MCF 10A (cell line): Measurements from ENCODE around the gene NINJ2. TPM values are rescaled to one million over a fixed set of nuclear protein-coding genes. Genes with fewer than 3 reads are reported as not detected.

Experiments used
- BruUV-seq: library from RNA; stranded (reverse); fragments of 400-500 nt; replicated peaks from 2 replicates; lab custom pipeline; 2021; lab: Mats Ljungman, UMichigan
- CTCF ChIA-PET: fragments of 300-600 bp; sonication (Branson Sonifier 250); formaldehyde crosslinking; extraction: SDS; loops from one replicate; lab custom pipeline; 2021; ENCODE audit warnings: antibody characterized with exemption, inconsistent platforms; lab: Yijun Ruan, JAX
- POLR2A ChIA-PET: fragments of 300-600, 350-650 bp; sonication (Branson Sonifier 250); formaldehyde crosslinking; extraction: SDS; loops from one replicate; lab custom pipeline; 2020; ENCODE audit warnings: antibody characterized with exemption, inconsistent platforms; lab: Yijun Ruan, JAX
- DNase-seq: peaks from one replicate; pipeline ENCODE4 v3.0.0-alpha.2; 2018; ENCODE audit not compliant: unreplicated experiment
- H3K27ac Mint-ChIP-seq: one replicate; pipeline ENCODE4 v1.8.0; 2022; ENCODE audit warnings: mild to moderate bottlenecking, low read depth, mixed read lengths; ENCODE audit not compliant: unreplicated experiment
- H3K27me3 Mint-ChIP-seq: one replicate; pipeline ENCODE4 v1.8.0; 2022; ENCODE audit warnings: mixed read lengths; ENCODE audit not compliant: insufficient read depth, unreplicated experiment
- H3K36me3 Mint-ChIP-seq: one replicate; pipeline ENCODE4 v1.8.0; 2022; ENCODE audit warnings: mild to moderate bottlenecking, moderate library complexity, mixed read lengths; ENCODE audit not compliant: insufficient read depth, unreplicated experiment
- H3K4me1 Mint-ChIP-seq: one replicate; pipeline ENCODE4 v1.8.0; 2022; ENCODE audit warnings: mixed read lengths; ENCODE audit not compliant: insufficient read depth, unreplicated experiment
- H3K4me3 Mint-ChIP-seq: one replicate; pipeline ENCODE4 v1.8.0; 2022; ENCODE audit warnings: mild to moderate bottlenecking, moderate library complexity, mixed read lengths; ENCODE audit not compliant: unreplicated experiment
- H3K9me3 Mint-ChIP-seq: one replicate; pipeline ENCODE4 v1.8.0; 2022; ENCODE audit warnings: mixed read lengths; ENCODE audit not compliant: unreplicated experiment
- intact Hi-C: fragments of 100-400 bp; cut with micrococcal nuclease; formaldehyde crosslinking; loops from 2 replicates; pipeline ENCODE4 v1.14.1; 2022
- total RNA-seq: library from RNA; stranded (reverse); gene quantifications from 2 replicates; pipeline ENCODE4 v1.2.3, GENCODE V29; 2022
- TF ChIP-seq, protein P1 (sequence below): fragments of 200-600 bp; IDR thresholded peaks from one replicate; pipeline ENCODE4 v1.8.0; 2022; ENCODE audit warnings: antibody characterized with exemption, mild to moderate bottlenecking; ENCODE audit not compliant: unreplicated experiment

Gene NINJ2
- total RNA-seq, 1 experiment from 2014 or later: not detected

DNA sequence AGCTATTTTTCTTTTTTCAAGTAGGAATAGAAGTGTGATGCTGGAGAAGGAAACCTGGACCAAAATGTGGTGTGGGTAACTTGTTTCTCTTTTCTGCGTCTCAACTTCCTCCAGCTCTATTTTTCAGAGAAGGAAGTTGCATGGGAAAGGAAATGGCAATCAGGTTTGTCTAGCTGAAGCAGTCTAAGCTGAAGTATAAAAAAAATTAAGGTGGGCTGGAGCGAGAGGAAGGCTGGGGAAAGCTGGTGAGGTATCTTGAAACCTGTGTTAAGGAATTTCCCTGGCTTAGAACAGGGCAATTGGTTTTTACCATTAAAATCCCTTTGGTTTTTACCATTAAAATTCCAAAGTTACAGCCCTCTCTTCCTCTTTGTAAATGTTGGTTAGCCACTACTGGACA is 34.2 kb upstream of the NINJ2 start:
- Mint-ChIP-seq H3K4me3 (no peak overlapping the region), H3K36me3 (no peaks in the 10 kb centered on the region), H3K27ac (no peak overlapping the region), H3K27me3 (no peaks in the 10 kb centered on the region), H3K4me1 (no peaks in the 10 kb centered on the region), H3K9me3 (peaks cover 23% of the 10 kb centered on the region)
- intact Hi-C loops: no loop called here
- DNase-seq: no peak
- BruUV-seq: no TSS peak
- ChIA-PET POLR2A (no interaction called here), CTCF (interaction anchor here (0.5 kb wide), 1 partner anchor 9 kb away, joined by 5 read pairs; no protein-coding TSS in a partner anchor)
- TF ChIP-seq, protein P1, sequence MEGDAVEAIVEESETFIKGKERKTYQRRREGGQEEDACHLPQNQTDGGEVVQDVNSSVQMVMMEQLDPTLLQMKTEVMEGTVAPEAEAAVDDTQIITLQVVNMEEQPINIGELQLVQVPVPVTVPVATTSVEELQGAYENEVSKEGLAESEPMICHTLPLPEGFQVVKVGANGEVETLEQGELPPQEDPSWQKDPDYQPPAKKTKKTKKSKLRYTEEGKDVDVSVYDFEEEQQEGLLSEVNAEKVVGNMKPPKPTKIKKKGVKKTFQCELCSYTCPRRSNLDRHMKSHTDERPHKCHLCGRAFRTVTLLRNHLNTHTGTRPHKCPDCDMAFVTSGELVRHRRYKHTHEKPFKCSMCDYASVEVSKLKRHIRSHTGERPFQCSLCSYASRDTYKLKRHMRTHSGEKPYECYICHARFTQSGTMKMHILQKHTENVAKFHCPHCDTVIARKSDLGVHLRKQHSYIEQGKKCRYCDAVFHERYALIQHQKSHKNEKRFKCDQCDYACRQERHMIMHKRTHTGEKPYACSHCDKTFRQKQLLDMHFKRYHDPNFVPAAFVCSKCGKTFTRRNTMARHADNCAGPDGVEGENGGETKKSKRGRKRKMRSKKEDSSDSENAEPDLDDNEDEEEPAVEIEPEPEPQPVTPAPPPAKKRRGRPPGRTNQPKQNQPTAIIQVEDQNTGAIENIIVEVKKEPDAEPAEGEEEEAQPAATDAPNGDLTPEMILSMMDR: no peak

DNA sequence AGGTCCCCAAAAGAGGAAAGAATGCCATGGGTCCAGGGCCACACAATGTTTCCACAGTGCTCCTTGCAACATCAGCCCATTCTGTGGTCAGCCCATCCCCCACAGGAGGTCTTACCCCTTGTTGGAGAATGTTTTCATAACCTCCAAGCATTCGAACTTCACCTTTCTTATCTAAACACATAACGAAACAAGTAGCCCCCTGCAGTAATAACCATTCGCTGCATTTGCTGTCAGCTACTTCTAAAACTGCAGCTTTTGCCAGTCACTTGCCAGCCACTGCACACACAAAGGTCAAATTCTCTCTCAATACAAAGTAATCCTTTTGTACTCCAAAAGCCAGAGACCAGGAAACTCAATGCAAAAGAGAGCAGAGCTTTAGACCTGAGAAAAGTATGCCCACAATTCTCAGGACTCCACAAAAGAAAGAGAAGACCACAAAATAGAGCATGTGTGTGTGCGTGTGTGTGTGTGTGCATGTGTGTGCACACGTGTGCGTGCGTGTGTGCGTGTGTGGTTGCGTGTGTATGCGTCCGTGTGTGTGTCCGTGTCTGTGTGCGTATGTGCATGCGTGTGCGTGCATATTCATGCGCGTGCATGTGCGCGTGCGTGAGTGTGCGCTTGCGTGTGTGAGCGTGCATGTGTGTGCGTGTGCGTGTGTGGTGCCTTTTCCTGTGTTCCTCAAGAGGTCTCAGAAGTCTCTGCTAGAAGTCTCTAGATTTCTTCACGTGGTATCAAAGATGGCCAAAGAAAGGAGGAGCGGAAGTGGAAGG is 31.7 kb upstream of the NINJ2 start:
- no peak for DNase-seq
- Mint-ChIP-seq H3K9me3 (peaks cover 23% of the 10 kb centered on the region), H3K36me3 (no peaks in the 10 kb centered on the region), H3K27me3 (no peaks in the 10 kb centered on the region), H3K4me1 (no peaks in the 10 kb centered on the region), H3K27ac (no peak overlapping the region), H3K4me3 (no peak overlapping the region)
- no TSS peak for BruUV-seq
- intact Hi-C loops: no loop called here
- TF ChIP-seq, protein P1: no peak
- POLR2A ChIA-PET: interaction anchor here (0.6 kb wide), 1 partner anchor 219 kb away, joined by 3 read pairs; no protein-coding TSS in a partner anchor
- CTCF ChIA-PET: interaction anchor here (0.7 to 1.4 kb wide), 2 partner anchors 119 to 527 kb away, joined by 4 to 6 read pairs; no protein-coding TSS in a partner anchor

DNA sequence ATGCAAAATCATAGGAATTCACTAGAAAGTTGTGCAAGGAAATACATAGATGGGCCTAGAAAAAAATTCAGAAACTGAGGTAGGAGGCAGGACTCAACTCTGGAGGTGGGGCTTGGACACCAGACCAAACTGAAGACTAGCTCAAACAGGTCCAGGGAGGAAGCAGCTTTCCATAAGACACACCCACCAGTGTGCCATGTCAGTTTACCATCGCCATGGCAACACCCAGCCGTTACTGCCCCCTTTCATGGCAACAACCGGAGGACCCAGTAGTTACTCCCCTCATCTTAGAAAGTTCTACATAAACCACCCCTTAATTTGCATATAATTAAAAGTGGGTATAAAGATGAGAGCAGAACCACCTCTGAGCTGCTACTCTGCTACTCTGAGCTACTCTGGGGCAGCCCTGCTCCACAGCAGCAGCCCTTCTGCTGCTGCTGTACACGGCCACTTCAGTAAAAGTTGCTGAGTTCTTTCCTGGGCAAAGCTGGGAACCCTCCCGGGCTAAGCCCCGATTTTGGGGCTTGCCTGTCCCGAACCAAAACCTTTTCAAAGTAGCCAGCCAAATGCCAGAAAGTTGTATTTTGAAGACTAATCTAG is 30.8 kb upstream of the NINJ2 start:
- H3K27ac Mint-ChIP-seq: no peak overlapping the region
- H3K9me3 Mint-ChIP-seq: peaks cover 23% of the 10 kb centered on the region
- no peak for DNase-seq
- H3K36me3 Mint-ChIP-seq: no peaks in the 10 kb centered on the region
- intact Hi-C loops: no loop called here
- BruUV-seq: no TSS peak
- no peaks in the 10 kb centered on the region for H3K4me1 Mint-ChIP-seq
- CTCF ChIA-PET: interaction anchor here (0.6 to 1.4 kb wide), 2 partner anchors 47 to 118 kb away, joined by 4 read pairs; no protein-coding TSS in a partner anchor
- POLR2A ChIA-PET: interaction anchor here (0.9 kb wide), 1 partner anchor 118 kb away, joined by 4 read pairs; no protein-coding TSS in a partner anchor
- H3K27me3 Mint-ChIP-seq: no peaks in the 10 kb centered on the region
- TF ChIP-seq, protein P1: no peak
- H3K4me3 Mint-ChIP-seq: no peak overlapping the region

DNA sequence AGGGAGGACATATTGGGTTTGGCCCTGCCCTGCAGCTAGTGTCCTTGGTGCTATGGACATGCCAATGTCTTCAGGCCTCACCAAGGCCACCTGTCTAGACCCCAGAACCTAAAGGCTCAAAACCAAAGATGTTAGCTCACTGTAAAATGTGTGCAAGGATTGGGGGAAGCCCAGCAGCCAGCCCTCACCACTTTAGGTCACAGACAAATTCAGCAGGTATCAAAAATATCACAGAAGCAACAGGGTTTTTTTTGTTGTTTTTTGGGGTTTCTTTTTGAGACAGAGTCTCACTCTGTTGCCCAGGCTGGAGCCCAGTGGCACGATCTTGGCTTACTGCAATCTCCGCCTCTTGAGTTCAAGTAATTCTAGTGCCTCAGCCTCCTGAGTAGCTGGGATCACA is 29.0 kb upstream of the NINJ2 start:
- TF ChIP-seq, protein P1: no peak
- no peaks in the 10 kb centered on the region for H3K27me3 Mint-ChIP-seq
- H3K9me3 Mint-ChIP-seq: peaks cover 9% of the 10 kb centered on the region
- no peaks in the 10 kb centered on the region for H3K4me1 Mint-ChIP-seq
- DNase-seq: no peak
- ChIA-PET CTCF (interaction anchor here (0.5 to 0.6 kb wide), 4 partner anchors 41 to 239 kb away, joined by 3 to 4 read pairs (median 4); no protein-coding TSS in a partner anchor), POLR2A (no interaction called here)
- no TSS peak for BruUV-seq
- intact Hi-C loops: no loop called here
- no peaks in the 10 kb centered on the region for H3K36me3 Mint-ChIP-seq
- no peak overlapping the region for H3K4me3 Mint-ChIP-seq
- no peak overlapping the region for H3K27ac Mint-ChIP-seq
